Prostate gland (tissue), 2 donors: Measurements from ENCODE around the gene COPS6. TPM values are rescaled to one million over a fixed set of nuclear protein-coding genes. Genes with fewer than 3 reads are reported as not detected.

Experiments
- DNase-seq: peaks from one replicate; pipeline ENCODE4 v3.0.0-alpha.2; 2019; ENCODE audit warnings: low spot score
- H3K27ac ChIP-seq, 2 donors: fragments of 200-600 bp; sonication (generic); 2 replicates each; pipeline ENCODE4 v1.5.1; 2017 to 2019
- H3K27me3 ChIP-seq: fragments of 200-600 bp; sonication (generic); replicated peaks from 2 replicates; pipeline ENCODE4 v1.5.1; 2019; ENCODE audit not compliant: insufficient read depth
- H3K36me3 ChIP-seq, 2 donors: fragments of 200-600 bp; sonication (generic); 1 replicate in 1 of 2; 2 replicates in 1 of 2; pipeline versions ENCODE4 v1.5.1 to v1.8.1; 2017 to 2019
- H3K4me1 ChIP-seq: fragments of 200-600 bp; sonication (generic); replicated peaks from 2 replicates; pipeline ENCODE4 v1.5.1; 2019
- H3K4me3 ChIP-seq, 2 donors: fragments of 200-600 bp; sonication (generic); 2 replicates each; pipeline ENCODE4 v1.5.1; 2017 to 2019
- H3K9me3 ChIP-seq: fragments of 200-600 bp; sonication (generic); 2 replicates; pipeline ENCODE4 v1.5.1; 2017
- POLR2A ChIP-seq: fragments of 450-650 bp; IDR thresholded peaks from one replicate; pipeline ENCODE4 v1.6.1; 2016; ENCODE audit warnings: antibody characterized with exemption, mild to moderate bottlenecking
- POLR2AphosphoS5 ChIP-seq: sonication (generic); formaldehyde crosslinking; IDR thresholded peaks from one replicate; pipeline ENCODE4 v1.6.1; 2017; ENCODE audit warnings: antibody characterized with exemption
- WGBS: methylation state at CpG from one replicate; pipeline ENCODE4 v1.1.5; 2018; 5-methylcytosine and 5-hydroxymethylcytosine counted together
- intact Hi-C: fragments of 100-400 bp; cut with DNase I; formaldehyde crosslinking; loops from one replicate; pipeline ENCODE4 v1.14.2; 2022
- total RNA-seq, 2 donors: library from RNA; depleted of rRNA; stranded (reverse); fragments of >200 nt; gene quantifications; one replicate each; pipeline ENCODE4 v1.1.0, GENCODE V29; 2016
- TF ChIP-seq, protein P1 (sequence below), 4 experiments: fragments of 200-600 bp in 2 of 4; fragments of 450-650 bp in 2 of 4; sonication (generic) in 2 of 4; IDR thresholded peaks; 1 replicate in 3 of 4; 2 replicates in 1 of 4; pipeline ENCODE4 v1.5.1; 2016 to 2019; ENCODE audit warnings: antibody characterized with exemption in 4 of 4, mild to moderate bottlenecking in 2 of 4, moderate library complexity in 2 of 4

The COPS6 gene
- total RNA-seq, result 10 to 100 TPM; 50.8 to 78.4 TPM

DNA sequence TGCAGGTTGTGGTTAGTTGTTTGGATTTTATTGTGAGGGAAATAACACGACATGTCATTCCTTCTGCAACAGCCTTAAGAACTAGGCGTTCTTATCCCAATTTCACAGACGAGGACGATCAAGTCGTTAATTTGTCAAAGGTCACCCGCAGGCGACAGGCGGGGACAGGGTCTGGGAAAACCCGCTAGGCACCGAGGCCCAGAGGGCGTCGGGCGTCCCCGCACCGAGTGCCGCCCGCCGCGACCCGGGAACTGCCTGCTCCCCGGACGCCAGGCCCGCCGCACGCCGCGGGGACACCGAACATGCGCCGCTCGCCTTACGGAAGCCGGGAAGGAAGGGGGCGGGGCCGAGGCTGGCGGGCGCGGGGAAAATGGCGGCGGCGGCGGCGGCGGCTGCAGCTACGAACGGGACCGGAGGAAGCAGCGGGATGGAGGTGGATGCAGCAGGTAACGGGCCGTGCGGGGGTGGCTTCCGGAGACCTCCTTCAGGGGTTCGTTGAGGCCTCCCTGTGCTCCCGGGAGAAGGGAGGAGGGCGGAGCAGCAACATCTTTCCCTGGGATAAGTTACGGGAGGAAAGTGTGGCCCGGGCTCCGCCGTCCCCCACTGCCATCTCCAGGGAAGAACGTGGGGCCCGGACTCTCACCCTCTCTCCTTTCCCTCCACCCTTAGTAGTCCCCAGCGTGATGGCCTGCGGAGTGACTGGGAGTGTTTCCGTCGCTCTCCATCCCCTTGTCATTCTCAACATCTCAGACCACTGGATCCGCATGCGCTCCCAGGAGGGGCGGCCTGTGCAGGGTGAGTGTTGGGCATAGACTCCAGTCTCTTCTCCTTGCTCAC is at the start of gene COPS6:
TSS of gene COPS6 (plus strand) at position 349 of the 837 bp plus-strand sequence. CDS start at position 371, 22 bp downstream.
- intact Hi-C loops, result loop anchor here (5.0 kb wide), 1 partner anchor 38 kb away; the partner anchor contains the start of gene MBLAC1
- WGBS, result under 1% methylated on average over 67 of the region's 68 CpGs
- peaks cover 0 to 27% of the 10 kb centered on the region in 2 donors for H3K36me3 ChIP-seq
- peak within 1 kb of the TSS; percentile 83 to 86 for H3K27ac ChIP-seq
- TF ChIP-seq, protein P1, sequence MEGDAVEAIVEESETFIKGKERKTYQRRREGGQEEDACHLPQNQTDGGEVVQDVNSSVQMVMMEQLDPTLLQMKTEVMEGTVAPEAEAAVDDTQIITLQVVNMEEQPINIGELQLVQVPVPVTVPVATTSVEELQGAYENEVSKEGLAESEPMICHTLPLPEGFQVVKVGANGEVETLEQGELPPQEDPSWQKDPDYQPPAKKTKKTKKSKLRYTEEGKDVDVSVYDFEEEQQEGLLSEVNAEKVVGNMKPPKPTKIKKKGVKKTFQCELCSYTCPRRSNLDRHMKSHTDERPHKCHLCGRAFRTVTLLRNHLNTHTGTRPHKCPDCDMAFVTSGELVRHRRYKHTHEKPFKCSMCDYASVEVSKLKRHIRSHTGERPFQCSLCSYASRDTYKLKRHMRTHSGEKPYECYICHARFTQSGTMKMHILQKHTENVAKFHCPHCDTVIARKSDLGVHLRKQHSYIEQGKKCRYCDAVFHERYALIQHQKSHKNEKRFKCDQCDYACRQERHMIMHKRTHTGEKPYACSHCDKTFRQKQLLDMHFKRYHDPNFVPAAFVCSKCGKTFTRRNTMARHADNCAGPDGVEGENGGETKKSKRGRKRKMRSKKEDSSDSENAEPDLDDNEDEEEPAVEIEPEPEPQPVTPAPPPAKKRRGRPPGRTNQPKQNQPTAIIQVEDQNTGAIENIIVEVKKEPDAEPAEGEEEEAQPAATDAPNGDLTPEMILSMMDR (IDR thresholded peaks at IDR 0.05), result peak in 2 of 4 experiments; percentile 3 to 31
- no peak for TF ChIP-seq POLR2A
- TF ChIP-seq POLR2AphosphoS5, result peak; percentile 89
- peak; percentile 72 for DNase-seq
- H3K4me3 ChIP-seq, result peak within 1 kb of the TSS; percentile 87 to 94
- H3K4me1 ChIP-seq, result peaks cover 4% of the 10 kb centered on the region
- H3K9me3 ChIP-seq, result no peaks in the 10 kb centered on the region
- no peaks in the 10 kb centered on the region for H3K27me3 ChIP-seq

DNA sequence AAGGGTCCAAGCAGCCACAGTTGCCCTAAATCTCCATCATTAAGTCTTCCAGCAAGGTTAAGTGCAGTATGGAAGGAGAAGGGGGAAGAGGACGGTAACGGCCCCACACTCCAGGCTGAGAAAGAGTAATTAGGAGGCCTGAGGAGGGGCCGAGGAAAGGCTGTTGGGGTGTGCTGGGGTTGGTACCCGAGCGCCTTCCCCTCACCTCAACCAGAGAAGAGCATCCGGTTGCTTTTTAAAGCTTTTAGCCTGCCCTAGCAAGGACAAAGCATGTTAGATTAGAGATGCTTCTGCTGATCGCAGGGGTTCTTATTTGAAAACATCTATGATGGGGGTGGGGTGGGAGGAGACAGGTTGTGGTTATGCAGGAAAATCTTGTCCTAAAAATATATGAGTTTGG is 48.2 kb upstream of the COPS6 start:
- Histone ChIP-seq H3K27ac (peak overlapping the region in 1 of 2 donors; percentile 47), H3K27me3 (no peaks in the 10 kb centered on the region), H3K4me3 (no peak overlapping the region), H3K4me1 (no peaks in the 10 kb centered on the region), H3K9me3 (no peaks in the 10 kb centered on the region), H3K36me3 (no peaks in the 10 kb centered on the region)
- TF ChIP-seq, protein P1 (IDR thresholded peaks at IDR 0.05), result no peak
- no peak for TF ChIP-seq POLR2AphosphoS5
- TF ChIP-seq POLR2A, result no peak
- intact Hi-C loops, result no loop called here
- DNase-seq, result no peak
- 66% methylated on average over 7 of the region's 7 CpGs for WGBS

DNA sequence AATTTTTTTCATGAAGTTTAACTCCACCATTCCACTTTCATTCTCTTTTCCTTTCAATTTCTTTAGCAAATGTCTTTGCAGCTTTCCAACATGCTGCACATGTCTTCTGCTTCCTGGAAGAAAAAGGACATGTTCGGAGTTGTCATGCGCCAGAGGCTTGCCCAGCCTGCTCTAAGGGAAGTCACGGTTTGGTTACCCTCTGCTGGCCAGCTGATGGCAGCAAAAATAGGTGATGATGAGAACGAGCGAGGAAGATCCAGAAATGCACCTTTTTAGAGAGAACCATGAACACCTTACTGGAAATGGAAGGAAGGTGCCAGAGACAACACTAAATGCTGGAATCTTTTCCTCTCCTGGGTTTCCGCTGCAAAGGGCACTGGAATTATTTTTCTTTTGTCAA is 44.1 kb upstream of the COPS6 start:
- Histone ChIP-seq H3K36me3 (no peaks in the 10 kb centered on the region), H3K27me3 (no peaks in the 10 kb centered on the region), H3K4me1 (no peaks in the 10 kb centered on the region), H3K9me3 (no peaks in the 10 kb centered on the region), H3K27ac (no peak overlapping the region), H3K4me3 (no peak overlapping the region)
- TF ChIP-seq, protein P1 (IDR thresholded peaks at IDR 0.05), result peak in 3 of 4 experiments; percentile 42 to 75 (median 54)
- TF ChIP-seq POLR2AphosphoS5 (peak; percentile 85), POLR2A (no peak)
- peak; percentile 79 for DNase-seq
- WGBS, result 39% methylated on average over 6 of the region's 6 CpGs
- intact Hi-C loops, result no loop called here

DNA sequence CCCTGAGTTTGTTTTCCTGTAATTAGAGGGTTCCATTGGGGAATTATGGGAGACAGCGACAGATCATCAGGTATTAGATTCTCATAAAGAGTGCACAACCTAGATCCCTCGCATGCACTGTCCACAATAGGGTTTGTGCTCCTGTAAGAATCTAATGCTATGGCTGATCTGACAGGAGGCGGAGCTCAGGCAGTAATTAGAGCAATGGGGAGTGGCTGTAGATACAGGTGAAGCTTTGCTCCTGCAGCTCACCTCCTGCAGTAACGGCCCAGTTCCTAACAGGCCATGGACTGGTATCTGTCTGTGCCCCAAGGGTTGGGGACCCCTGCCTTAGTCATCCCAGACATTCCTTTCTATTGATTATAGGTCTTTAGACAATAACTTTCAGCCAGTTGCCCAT is 40.1 kb upstream of the COPS6 start:
- DNase-seq, result no peak
- intact Hi-C loops, result no loop called here
- Histone ChIP-seq H3K4me3 (no peak overlapping the region), H3K27ac (peak overlapping the region in 1 of 2 donors; percentile 99), H3K36me3 (no peaks in the 10 kb centered on the region), H3K9me3 (no peaks in the 10 kb centered on the region), H3K27me3 (no peaks in the 10 kb centered on the region), H3K4me1 (no peaks in the 10 kb centered on the region)
- WGBS, result 78% methylated on average over 4 of the region's 4 CpGs
- TF ChIP-seq POLR2AphosphoS5, result no peak
- TF ChIP-seq, protein P1 (IDR thresholded peaks at IDR 0.05), result no peak
- no peak for TF ChIP-seq POLR2A
